HepG2 (cell line): ENCODE data around the gene TEX14. TPM values are rescaled to one million over a fixed set of nuclear protein-coding genes. Genes with fewer than 3 reads are reported as not detected.

Experiments
- CBX2 ChIP-seq, 2 experiments: fragments of 200-600 bp in 1 of 2; sonication (generic); formaldehyde crosslinking in 1 of 2; IDR thresholded peaks; 2 replicates each; pipeline versions ENCODE4 v1.7.0 to v1.8.1; 2018 to 2022; ENCODE audit warnings: low read depth in 2 of 2, low read length in 1 of 2, mild to moderate bottlenecking in 1 of 2, missing genetic modification reagents in 1 of 2
- CREM ChIP-seq, 2 experiments: sonication (generic) in 1 of 2; formaldehyde crosslinking in 1 of 2; IDR thresholded peaks; 2 replicates each; pipeline versions ENCODE4 v1.4.0 to v1.6.1; 2016 to 2020; ENCODE audit warnings: antibody characterized with exemption in 1 of 2, mild to moderate bottlenecking in 1 of 2, missing genetic modification reagents in 1 of 2
- MTA1 ChIP-seq: sonication (generic); formaldehyde crosslinking; IDR thresholded peaks from 2 replicates; pipeline ENCODE4 v1.4.0; 2020; ENCODE audit warnings: missing genetic modification reagents, mild to moderate bottlenecking, borderline replicate concordance
- NFRKB ChIP-seq: fragments of 450-650 bp; IDR thresholded peaks from 2 replicates; pipeline ENCODE4 v1.6.1; 2017
- ZBTB38 ChIP-seq: sonication (generic); formaldehyde crosslinking; IDR thresholded peaks from 2 replicates; pipeline ENCODE4 v1.5.1; 2020; ENCODE audit warnings: mild to moderate bottlenecking, missing genetic modification reagents
- ZFP36L1 ChIP-seq: sonication (generic); formaldehyde crosslinking; IDR thresholded peaks from 2 replicates; pipeline ENCODE4 v1.8.0; 2022; ENCODE audit warnings: mild to moderate bottlenecking, missing genetic modification reagents, moderate library complexity
- ZNF30 ChIP-seq: sonication (generic); formaldehyde crosslinking; IDR thresholded peaks from 2 replicates; pipeline ENCODE4 v1.5.0; 2020; ENCODE audit warnings: mild to moderate bottlenecking, missing genetic modification reagents
- ZNF484 ChIP-seq: sonication (generic); formaldehyde crosslinking; IDR thresholded peaks from 2 replicates; pipeline ENCODE4 v1.5.1; 2020; ENCODE audit warnings: mild to moderate bottlenecking, low read depth, missing genetic modification reagents, borderline replicate concordance
- ZNF772 ChIP-seq: sonication (generic); formaldehyde crosslinking; IDR thresholded peaks from 2 replicates; pipeline ENCODE4 v1.5.0; 2020; ENCODE audit warnings: mild to moderate bottlenecking, missing genetic modification reagents
- ZNF780A ChIP-seq: sonication (generic); formaldehyde crosslinking; IDR thresholded peaks from 2 replicates; pipeline ENCODE4 v1.8.0; 2022; ENCODE audit warnings: mild to moderate bottlenecking, missing genetic modification reagents, moderate library complexity
- polyA plus RNA-seq, 8 experiments: library from polyadenylated mRNA; depleted of rRNA in 3 of 8; stranded (reverse) in 7 of 8; unstranded in 1 of 8; fragments of >200 nt; fragmentation: Illumina TruSeq in 4 of 8; extraction: Trizol in 4 of 8; gene quantifications; 2 replicates each; pipeline versions ENCODE4 v1.2.1 to v1.2.3, GENCODE V29; 2011 to 2016; ENCODE audit warnings: low read depth in 4 of 8, missing spikeins in 1 of 8, mixed read lengths in 1 of 8; ENCODE audit not compliant: insufficient read depth in 1 of 8
- total RNA-seq, 5 experiments: library from RNA; depleted of rRNA; stranded (reverse); fragments of >200 nt; fragmentation: Illumina TruSeq; extraction: Trizol; gene quantifications; 2 replicates each; pipeline ENCODE4 v1.2.3, GENCODE V29; 2016; ENCODE audit warnings: low read depth in 1 of 5
- TF ChIP-seq, protein P1 (sequence below): sonication (generic); formaldehyde crosslinking; IDR thresholded peaks from 2 replicates; pipeline ENCODE4 v1.8.0; 2022; ENCODE audit warnings: mild to moderate bottlenecking, missing genetic modification reagents
- TF ChIP-seq, protein P2 (sequence below): sonication (generic); formaldehyde crosslinking; IDR thresholded peaks from 2 replicates; pipeline ENCODE4 v1.5.1; 2020; ENCODE audit warnings: mild to moderate bottlenecking, missing genetic modification reagents, moderate library complexity
- TF ChIP-seq, protein P3 (sequence below): sonication (generic); formaldehyde crosslinking; IDR thresholded peaks from 2 replicates; pipeline ENCODE4 v1.5.0; 2020; ENCODE audit warnings: mild to moderate bottlenecking, low read depth, missing genetic modification reagents, borderline replicate concordance
- TF ChIP-seq, protein P4 (sequence below): sonication (generic); formaldehyde crosslinking; IDR thresholded peaks from 2 replicates; pipeline ENCODE4 v1.5.1; 2020; ENCODE audit warnings: mild to moderate bottlenecking, moderate library complexity, missing genetic modification reagents
- TF ChIP-seq, protein P5 (sequence below): sonication (generic); formaldehyde crosslinking; IDR thresholded peaks from 2 replicates; pipeline ENCODE4 v1.8.1; 2022; ENCODE audit warnings: mild to moderate bottlenecking, missing genetic modification reagents
- TF ChIP-seq, protein P6 (sequence below): sonication (generic); formaldehyde crosslinking; conservative IDR thresholded peaks from 2 replicates; pipeline ENCODE4 v1.4.0; 2020; ENCODE audit warnings: missing genetic modification reagents

TEX14 gene
- total and polyA plus RNA-seq, 2 of the 13 experiments (the other 11 are each of a cell fraction or from before 2014, with no cell fraction given), result 0.04 to 0.07 TPM

DNA sequence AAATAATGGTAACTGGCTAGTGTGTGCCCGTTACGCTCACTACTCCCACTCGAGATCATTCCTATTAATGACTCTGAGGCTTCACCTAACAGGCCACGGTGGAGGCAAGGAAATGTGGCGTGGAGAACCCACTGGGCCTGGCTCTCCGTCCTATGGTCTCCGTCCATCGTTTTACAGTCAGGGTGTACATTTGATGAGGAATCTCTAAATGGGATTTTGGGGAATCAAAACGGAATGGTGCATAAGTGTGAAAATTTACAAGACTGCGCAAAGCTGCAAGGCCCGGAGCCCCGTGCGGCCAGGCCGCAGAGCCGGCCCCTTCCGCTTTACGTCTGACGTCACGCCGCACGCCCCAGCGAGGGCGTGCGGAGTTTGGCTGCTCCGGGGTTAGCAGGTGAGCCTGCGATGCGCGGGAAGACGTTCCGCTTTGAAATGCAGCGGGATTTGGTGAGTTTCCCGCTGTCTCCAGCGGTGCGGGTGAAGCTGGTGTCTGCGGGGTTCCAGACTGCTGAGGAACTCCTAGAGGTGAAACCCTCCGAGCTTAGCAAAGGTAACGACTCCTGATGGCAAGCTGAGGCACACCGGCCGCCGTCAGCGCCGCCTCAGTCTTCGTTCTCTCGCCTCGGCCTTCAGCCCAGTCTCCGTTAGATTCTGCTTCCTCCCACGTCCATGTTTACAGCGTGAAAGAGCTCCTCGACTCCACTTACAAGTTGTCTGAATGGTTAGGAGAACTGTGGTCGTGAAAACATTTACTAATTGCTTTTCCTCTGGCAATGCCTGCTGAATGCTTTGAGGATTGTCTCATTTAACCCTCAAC lies 602 bp upstream of the TEX14 start, which contains the start of gene RAD51C (continued):
- TF ChIP-seq, protein P1, sequence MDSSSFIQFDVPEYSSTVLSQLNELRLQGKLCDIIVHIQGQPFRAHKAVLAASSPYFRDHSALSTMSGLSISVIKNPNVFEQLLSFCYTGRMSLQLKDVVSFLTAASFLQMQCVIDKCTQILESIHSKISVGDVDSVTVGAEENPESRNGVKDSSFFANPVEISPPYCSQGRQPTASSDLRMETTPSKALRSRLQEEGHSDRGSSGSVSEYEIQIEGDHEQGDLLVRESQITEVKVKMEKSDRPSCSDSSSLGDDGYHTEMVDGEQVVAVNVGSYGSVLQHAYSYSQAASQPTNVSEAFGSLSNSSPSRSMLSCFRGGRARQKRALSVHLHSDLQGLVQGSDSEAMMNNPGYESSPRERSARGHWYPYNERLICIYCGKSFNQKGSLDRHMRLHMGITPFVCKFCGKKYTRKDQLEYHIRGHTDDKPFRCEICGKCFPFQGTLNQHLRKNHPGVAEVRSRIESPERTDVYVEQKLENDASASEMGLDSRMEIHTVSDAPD (CRISPR knock-in tag), result peak; percentile 91
- TF ChIP-seq, protein P2, sequence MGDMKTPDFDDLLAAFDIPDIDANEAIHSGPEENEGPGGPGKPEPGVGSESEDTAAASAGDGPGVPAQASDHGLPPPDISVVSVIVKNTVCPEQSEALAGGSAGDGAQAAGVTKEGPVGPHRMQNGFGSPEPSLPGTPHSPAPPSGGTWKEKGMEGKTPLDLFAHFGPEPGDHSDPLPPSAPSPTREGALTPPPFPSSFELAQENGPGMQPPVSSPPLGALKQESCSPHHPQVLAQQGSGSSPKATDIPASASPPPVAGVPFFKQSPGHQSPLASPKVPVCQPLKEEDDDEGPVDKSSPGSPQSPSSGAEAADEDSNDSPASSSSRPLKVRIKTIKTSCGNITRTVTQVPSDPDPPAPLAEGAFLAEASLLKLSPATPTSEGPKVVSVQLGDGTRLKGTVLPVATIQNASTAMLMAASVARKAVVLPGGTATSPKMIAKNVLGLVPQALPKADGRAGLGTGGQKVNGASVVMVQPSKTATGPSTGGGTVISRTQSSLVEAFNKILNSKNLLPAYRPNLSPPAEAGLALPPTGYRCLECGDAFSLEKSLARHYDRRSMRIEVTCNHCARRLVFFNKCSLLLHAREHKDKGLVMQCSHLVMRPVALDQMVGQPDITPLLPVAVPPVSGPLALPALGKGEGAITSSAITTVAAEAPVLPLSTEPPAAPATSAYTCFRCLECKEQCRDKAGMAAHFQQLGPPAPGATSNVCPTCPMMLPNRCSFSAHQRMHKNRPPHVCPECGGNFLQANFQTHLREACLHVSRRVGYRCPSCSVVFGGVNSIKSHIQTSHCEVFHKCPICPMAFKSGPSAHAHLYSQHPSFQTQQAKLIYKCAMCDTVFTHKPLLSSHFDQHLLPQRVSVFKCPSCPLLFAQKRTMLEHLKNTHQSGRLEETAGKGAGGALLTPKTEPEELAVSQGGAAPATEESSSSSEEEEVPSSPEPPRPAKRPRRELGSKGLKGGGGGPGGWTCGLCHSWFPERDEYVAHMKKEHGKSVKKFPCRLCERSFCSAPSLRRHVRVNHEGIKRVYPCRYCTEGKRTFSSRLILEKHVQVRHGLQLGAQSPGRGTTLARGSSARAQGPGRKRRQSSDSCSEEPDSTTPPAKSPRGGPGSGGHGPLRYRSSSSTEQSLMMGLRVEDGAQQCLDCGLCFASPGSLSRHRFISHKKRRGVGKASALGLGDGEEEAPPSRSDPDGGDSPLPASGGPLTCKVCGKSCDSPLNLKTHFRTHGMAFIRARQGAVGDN (CRISPR knock-in tag), result peak; percentile 100
- TF ChIP-seq, protein P3, sequence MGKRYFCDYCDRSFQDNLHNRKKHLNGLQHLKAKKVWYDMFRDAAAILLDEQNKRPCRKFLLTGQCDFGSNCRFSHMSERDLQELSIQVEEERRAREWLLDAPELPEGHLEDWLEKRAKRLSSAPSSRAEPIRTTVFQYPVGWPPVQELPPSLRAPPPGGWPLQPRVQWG (CRISPR knock-in tag), result no peak
- TF ChIP-seq, protein P4, sequence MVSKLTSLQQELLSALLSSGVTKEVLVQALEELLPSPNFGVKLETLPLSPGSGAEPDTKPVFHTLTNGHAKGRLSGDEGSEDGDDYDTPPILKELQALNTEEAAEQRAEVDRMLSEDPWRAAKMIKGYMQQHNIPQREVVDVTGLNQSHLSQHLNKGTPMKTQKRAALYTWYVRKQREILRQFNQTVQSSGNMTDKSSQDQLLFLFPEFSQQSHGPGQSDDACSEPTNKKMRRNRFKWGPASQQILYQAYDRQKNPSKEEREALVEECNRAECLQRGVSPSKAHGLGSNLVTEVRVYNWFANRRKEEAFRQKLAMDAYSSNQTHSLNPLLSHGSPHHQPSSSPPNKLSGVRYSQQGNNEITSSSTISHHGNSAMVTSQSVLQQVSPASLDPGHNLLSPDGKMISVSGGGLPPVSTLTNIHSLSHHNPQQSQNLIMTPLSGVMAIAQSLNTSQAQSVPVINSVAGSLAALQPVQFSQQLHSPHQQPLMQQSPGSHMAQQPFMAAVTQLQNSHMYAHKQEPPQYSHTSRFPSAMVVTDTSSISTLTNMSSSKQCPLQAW (CRISPR knock-in tag), result peak; percentile 65; the same call in 1 of the 2 replicates
- TF ChIP-seq, protein P5, sequence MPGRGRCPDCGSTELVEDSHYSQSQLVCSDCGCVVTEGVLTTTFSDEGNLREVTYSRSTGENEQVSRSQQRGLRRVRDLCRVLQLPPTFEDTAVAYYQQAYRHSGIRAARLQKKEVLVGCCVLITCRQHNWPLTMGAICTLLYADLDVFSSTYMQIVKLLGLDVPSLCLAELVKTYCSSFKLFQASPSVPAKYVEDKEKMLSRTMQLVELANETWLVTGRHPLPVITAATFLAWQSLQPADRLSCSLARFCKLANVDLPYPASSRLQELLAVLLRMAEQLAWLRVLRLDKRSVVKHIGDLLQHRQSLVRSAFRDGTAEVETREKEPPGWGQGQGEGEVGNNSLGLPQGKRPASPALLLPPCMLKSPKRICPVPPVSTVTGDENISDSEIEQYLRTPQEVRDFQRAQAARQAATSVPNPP (CRISPR knock-in tag), result peak; percentile 68; the same call in 1 of the 2 replicates
- TF ChIP-seq ZNF780A (CRISPR knock-in tag), result 0 out of 2 replicates have a peak, but pooled peaks have one; percentile 27
- TF ChIP-seq ZNF30, result peak; percentile 88
- peak; percentile 99 for TF ChIP-seq ZBTB38 (CRISPR knock-in tag)
- TF ChIP-seq ZNF484, result 0 out of 2 replicates have a peak, but pooled peaks have one; percentile 55
- TF ChIP-seq ZFP36L1 (CRISPR knock-in tag), result peak; percentile 99
- TF ChIP-seq ZNF772, result peak; percentile 93
- TF ChIP-seq CREM (IDR thresholded peaks at IDR 0.05), result peak; percentile 94
- peak; percentile 72; the same call in 1 of the 2 replicates for TF ChIP-seq CREM (CRISPR knock-in tag; IDR thresholded peaks at IDR 0.05)
- TF ChIP-seq, protein P6, sequence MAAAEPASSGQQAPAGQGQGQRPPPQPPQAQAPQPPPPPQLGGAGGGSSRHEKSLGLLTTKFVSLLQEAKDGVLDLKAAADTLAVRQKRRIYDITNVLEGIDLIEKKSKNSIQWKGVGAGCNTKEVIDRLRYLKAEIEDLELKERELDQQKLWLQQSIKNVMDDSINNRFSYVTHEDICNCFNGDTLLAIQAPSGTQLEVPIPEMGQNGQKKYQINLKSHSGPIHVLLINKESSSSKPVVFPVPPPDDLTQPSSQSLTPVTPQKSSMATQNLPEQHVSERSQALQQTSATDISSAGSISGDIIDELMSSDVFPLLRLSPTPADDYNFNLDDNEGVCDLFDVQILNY (CRISPR knock-in tag), result peak; percentile 98
- TF ChIP-seq NFRKB, result no peak
- TF ChIP-seq CBX2 (IDR thresholded peaks at IDR 0.05; ENCODE audit: low read depth, low read length), result no peak
- TF ChIP-seq CBX2 (CRISPR knock-in tag; IDR thresholded peaks at IDR 0.05; ENCODE audit: low read depth), result 0 out of 2 replicates have a peak, but pooled peaks have one; percentile 60
- TF ChIP-seq MTA1 (CRISPR knock-in tag), result peak; percentile 88; the same call in 1 of the 2 replicates
